Progenitor cell of endocrine pancreas (in vitro differentiated cells): Measurements from ENCODE around the gene FURIN. TPM values are rescaled to one million over a fixed set of nuclear protein-coding genes. Genes with fewer than 3 reads are reported as not detected.

ENCODE experiments used
- DNase-seq: peaks from one replicate; pipeline ENCODE4 v3.0.0; 2021; ENCODE audit warnings: low spot score; ENCODE audit not compliant: unreplicated experiment
- H3K27ac Mint-ChIP-seq: 2 replicates; pipeline ENCODE4 v1.8.0; 2021; ENCODE audit warnings: mild to moderate bottlenecking, moderate library complexity, mixed read lengths
- H3K27me3 Mint-ChIP-seq: 2 replicates; pipeline ENCODE4 v1.8.0; 2021; ENCODE audit warnings: mixed read lengths
- H3K36me3 Mint-ChIP-seq: 2 replicates; pipeline ENCODE4 v1.8.0; 2022; ENCODE audit warnings: mixed read lengths; ENCODE audit not compliant: insufficient read depth
- H3K4me1 Mint-ChIP-seq: 2 replicates; pipeline ENCODE4 v1.8.0; 2021; ENCODE audit warnings: low read depth, mixed read lengths
- H3K4me3 Mint-ChIP-seq: 2 replicates; pipeline ENCODE4 v1.8.0; 2021; ENCODE audit warnings: low read depth, mild to moderate bottlenecking, moderate library complexity, mixed read lengths
- H3K9me3 Mint-ChIP-seq: 2 replicates; pipeline ENCODE4 v1.8.0; 2021; ENCODE audit warnings: low read depth, mixed read lengths
- total RNA-seq: library from RNA; stranded (reverse); gene quantifications from 2 replicates; pipeline ENCODE4 v1.2.1, GENCODE V29; 2021
- TF ChIP-seq, protein P1 (sequence below): fragments of 200-600 bp; sonication (generic); IDR thresholded peaks from one replicate; pipeline ENCODE4 v1.5.0; 2021; ENCODE audit warnings: antibody characterized with exemption, mild to moderate bottlenecking; ENCODE audit not compliant: unreplicated experiment

Gene FURIN
- total RNA-seq, 1 donor from 2014 or later: 64.8 TPM

- Mint-ChIP-seq H3K9me3 (no peaks in the 10 kb centered on the region), H3K4me1 (peaks cover 10% of the 10 kb centered on the region), H3K36me3 (no peaks in the 10 kb centered on the region), H3K27ac (peak overlapping the region; percentile 69), H3K27me3 (no peaks in the 10 kb centered on the region), H3K4me3 (no peak overlapping the region)
- TF ChIP-seq, protein P1, sequence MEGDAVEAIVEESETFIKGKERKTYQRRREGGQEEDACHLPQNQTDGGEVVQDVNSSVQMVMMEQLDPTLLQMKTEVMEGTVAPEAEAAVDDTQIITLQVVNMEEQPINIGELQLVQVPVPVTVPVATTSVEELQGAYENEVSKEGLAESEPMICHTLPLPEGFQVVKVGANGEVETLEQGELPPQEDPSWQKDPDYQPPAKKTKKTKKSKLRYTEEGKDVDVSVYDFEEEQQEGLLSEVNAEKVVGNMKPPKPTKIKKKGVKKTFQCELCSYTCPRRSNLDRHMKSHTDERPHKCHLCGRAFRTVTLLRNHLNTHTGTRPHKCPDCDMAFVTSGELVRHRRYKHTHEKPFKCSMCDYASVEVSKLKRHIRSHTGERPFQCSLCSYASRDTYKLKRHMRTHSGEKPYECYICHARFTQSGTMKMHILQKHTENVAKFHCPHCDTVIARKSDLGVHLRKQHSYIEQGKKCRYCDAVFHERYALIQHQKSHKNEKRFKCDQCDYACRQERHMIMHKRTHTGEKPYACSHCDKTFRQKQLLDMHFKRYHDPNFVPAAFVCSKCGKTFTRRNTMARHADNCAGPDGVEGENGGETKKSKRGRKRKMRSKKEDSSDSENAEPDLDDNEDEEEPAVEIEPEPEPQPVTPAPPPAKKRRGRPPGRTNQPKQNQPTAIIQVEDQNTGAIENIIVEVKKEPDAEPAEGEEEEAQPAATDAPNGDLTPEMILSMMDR: no peak
- no peak for DNase-seq
Observed at GRCh38 chr15:90857883-90858443, 10.4 kb upstream of the FURIN start.

GRCh38 chr15:90859234-90860131 lies 8.9 kb upstream of the FURIN start:
- TF ChIP-seq, protein P1: no peak
- H3K4me1 Mint-ChIP-seq: peaks cover 10% of the 10 kb centered on the region
- no peaks in the 10 kb centered on the region for H3K9me3 Mint-ChIP-seq
- no peak for DNase-seq
- no peak overlapping the region for H3K4me3 Mint-ChIP-seq
- no peaks in the 10 kb centered on the region for H3K27me3 Mint-ChIP-seq
- no peaks in the 10 kb centered on the region for H3K36me3 Mint-ChIP-seq
- H3K27ac Mint-ChIP-seq: peak overlapping the region; percentile 69

DNA sequence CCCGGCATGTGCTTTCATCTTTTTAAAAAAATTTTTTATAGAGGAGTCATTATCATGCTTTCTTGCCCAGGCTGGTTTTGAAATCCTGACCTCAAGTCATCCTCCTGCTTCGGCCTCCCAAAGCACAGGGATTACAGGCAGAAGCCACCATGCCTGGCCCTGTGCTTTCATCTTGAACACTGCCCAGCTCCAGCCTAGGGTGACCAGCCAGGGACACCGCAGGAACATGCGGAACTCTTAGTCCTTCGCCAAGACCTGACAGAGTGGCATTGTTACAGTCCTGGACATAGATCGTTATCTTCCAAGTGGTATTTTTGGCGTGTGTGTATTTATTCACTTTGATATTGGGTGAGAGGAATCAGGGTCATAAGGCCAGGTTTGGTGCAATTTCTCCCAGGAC lies 7.9 kb upstream of the FURIN start:
- H3K9me3 Mint-ChIP-seq: no peaks in the 10 kb centered on the region
- DNase-seq: no peak
- peaks cover 10% of the 10 kb centered on the region for H3K4me1 Mint-ChIP-seq
- TF ChIP-seq, protein P1: no peak
- no peak overlapping the region for H3K4me3 Mint-ChIP-seq
- no peaks in the 10 kb centered on the region for H3K36me3 Mint-ChIP-seq
- no peak overlapping the region for H3K27ac Mint-ChIP-seq
- no peaks in the 10 kb centered on the region for H3K27me3 Mint-ChIP-seq

- no peak overlapping the region for H3K27ac Mint-ChIP-seq
- no peaks in the 10 kb centered on the region for H3K9me3 Mint-ChIP-seq
- H3K4me1 Mint-ChIP-seq: peaks cover 12% of the 10 kb centered on the region
- no peak for DNase-seq
- no peaks in the 10 kb centered on the region for H3K36me3 Mint-ChIP-seq
- peaks cover 4% of the 10 kb centered on the region for H3K27me3 Mint-ChIP-seq
- TF ChIP-seq, protein P1: no peak
- H3K4me3 Mint-ChIP-seq: no peak overlapping the region
Observed at GRCh38 chr15:90860942-90861675, 7.3 kb upstream of the FURIN start.

- no peak overlapping the region for H3K4me3 Mint-ChIP-seq
- H3K27ac Mint-ChIP-seq: no peak overlapping the region
- no peaks in the 10 kb centered on the region for H3K36me3 Mint-ChIP-seq
- TF ChIP-seq, protein P1: no peak
- no peaks in the 10 kb centered on the region for H3K9me3 Mint-ChIP-seq
- peaks cover 7% of the 10 kb centered on the region for H3K27me3 Mint-ChIP-seq
- no peak for DNase-seq
- peaks cover 23% of the 10 kb centered on the region for H3K4me1 Mint-ChIP-seq
Observed at GRCh38 chr15:90862487-90862886, 5.9 kb upstream of the FURIN start.
